Measurements from ENCODE around the gene MRGPRE.

Gene MRGPRE

DNA sequence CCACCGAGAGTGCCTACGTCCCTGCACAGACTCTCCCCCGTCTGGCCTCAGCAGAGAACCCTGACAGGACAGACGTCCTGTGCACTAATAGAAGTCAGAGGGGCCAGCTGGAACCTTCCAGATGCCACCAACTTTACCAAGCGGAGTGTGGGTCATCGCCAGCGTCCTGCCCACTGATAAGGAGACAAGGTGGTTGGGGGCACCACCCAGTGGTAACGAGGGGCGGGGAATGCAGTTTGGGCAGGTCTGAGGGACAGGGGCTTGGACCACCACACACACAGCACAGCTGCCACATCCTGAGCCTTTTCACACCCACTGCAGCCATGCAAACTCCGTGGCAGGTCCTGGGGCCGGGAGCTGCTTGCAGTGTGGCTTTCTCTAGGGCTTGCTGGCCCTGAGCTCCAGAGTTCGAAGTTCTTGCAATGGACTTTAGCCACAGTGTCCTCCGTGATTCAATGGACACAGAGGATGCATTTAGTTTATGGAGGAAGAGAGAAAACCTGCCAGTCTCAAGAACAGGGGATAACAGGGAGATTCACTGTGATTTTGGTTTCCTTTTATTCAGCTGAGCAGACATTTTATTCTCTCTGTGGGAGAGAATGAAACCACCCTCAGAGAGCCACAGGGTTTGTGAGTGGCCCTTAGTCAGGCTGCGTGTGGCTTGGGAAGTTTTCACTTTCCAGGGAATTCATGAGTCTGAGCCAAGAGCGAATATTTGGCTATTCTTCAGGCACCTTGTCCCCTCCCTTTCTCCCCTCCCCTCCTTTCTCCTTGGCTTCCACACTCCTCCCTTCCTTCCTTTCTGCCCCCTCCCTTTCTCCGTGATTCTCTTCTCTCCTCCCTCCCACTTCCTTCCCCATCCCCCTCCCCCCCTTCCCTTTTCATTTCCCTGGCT is 26.7 kb downstream of the MRGPRE start:
- no peak overlapping the region for H3K4me3 ChIP-seq (ENCODE audit: low read length)
- no peak overlapping the region for H3K9ac ChIP-seq (ENCODE audit: low read depth, low read length)
- no peaks in the 10 kb centered on the region for H3K4me1 ChIP-seq (ENCODE audit: control insufficient read depth, insufficient read depth, low read length)
- H3K9me3 ChIP-seq (replicated peaks; ENCODE audit: low read length) = no peaks in the 10 kb centered on the region
- H3K4me2 ChIP-seq (ENCODE audit: low read length) = no peak overlapping the region
- peaks cover 60% of the 10 kb centered on the region for H3K27me3 ChIP-seq (ENCODE audit: control insufficient read depth, insufficient read depth, low read length)
- H3K36me3 ChIP-seq (ENCODE audit: insufficient read depth, low read length) = no peaks in the 10 kb centered on the region

DNA sequence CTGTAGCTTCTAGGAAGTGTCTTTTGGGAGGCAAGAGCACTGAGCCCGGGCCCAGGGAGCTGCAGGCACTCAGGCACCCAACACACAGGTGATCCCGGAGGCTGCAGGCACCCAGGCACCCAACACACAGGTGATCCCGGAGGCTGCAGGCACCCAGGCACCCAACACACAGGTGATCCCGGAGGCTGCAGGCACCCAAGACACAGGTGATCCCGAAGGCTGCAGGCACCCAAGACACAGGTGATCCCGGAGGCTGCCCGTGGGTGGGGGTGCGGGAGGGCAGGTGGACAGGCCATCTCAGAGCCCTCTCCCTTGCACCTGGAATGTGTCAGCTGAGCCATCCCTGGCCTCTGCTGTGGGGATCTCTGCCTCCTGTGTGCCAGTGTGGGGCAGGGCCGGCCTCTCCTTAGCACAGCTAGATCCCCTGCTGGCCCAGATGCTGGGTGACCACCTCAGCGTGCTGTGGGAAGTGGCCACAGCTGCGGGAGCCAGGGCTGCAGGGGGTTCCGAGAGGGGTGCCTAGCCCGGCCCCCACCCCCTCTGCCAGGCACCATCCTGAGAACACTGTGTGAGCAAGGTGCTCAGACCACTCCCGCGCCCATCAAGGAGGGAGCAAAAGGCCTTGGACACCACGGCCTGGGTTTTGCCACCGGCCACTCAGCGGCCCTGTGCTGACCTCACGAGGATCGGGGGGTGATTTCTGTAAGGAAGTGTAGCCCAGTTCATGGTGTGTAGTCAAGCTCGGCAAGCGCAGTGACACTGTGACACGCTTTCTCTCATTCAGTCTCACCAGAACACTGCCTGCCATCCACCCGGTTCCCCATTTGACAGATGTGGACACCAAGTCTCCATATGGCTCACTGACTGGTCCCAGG is 27.8 kb downstream of the MRGPRE start:
- no peaks in the 10 kb centered on the region for H3K9me3 ChIP-seq (replicated peaks; ENCODE audit: low read length)
- H3K9ac ChIP-seq (ENCODE audit: low read depth, low read length) = no peak overlapping the region
- H3K4me2 ChIP-seq (ENCODE audit: low read length) = no peak overlapping the region
- H3K36me3 ChIP-seq (ENCODE audit: insufficient read depth, low read length) = no peaks in the 10 kb centered on the region
- no peaks in the 10 kb centered on the region for H3K4me1 ChIP-seq (ENCODE audit: control insufficient read depth, insufficient read depth, low read length)
- peaks cover 67% of the 10 kb centered on the region for H3K27me3 ChIP-seq (ENCODE audit: control insufficient read depth, insufficient read depth, low read length)
- no peak overlapping the region for H3K4me3 ChIP-seq (ENCODE audit: low read length)

GRCh38 chr11:3203221-3204043 is 28.8 kb downstream of the MRGPRE start:
- Histone ChIP-seq H3K9ac (ENCODE audit: low read depth, low read length) (no peak overlapping the region), H3K36me3 (ENCODE audit: insufficient read depth, low read length) (no peaks in the 10 kb centered on the region), H3K4me1 (ENCODE audit: control insufficient read depth, insufficient read depth, low read length) (no peaks in the 10 kb centered on the region), H3K27me3 (ENCODE audit: control insufficient read depth, insufficient read depth, low read length) (peaks cover 67% of the 10 kb centered on the region), H3K4me3 (ENCODE audit: low read length) (no peak overlapping the region), H3K4me2 (ENCODE audit: low read length) (no peak overlapping the region), H3K9me3 (replicated peaks; ENCODE audit: low read length) (no peaks in the 10 kb centered on the region)

- no peak overlapping the region for H3K4me2 ChIP-seq (ENCODE audit: low read length)
- no peak overlapping the region for H3K4me3 ChIP-seq (ENCODE audit: low read length)
- no peaks in the 10 kb centered on the region for H3K9me3 ChIP-seq (replicated peaks; ENCODE audit: low read length)
- no peaks in the 10 kb centered on the region for H3K4me1 ChIP-seq (ENCODE audit: control insufficient read depth, insufficient read depth, low read length)
- peaks cover 72% of the 10 kb centered on the region for H3K27me3 ChIP-seq (ENCODE audit: control insufficient read depth, insufficient read depth, low read length)
- H3K9ac ChIP-seq (ENCODE audit: low read depth, low read length) = no peak overlapping the region
- no peaks in the 10 kb centered on the region for H3K36me3 ChIP-seq (ENCODE audit: insufficient read depth, low read length)
Observed at GRCh38 chr11:3202759-3203158, 29.5 kb downstream of the MRGPRE start.

DNA sequence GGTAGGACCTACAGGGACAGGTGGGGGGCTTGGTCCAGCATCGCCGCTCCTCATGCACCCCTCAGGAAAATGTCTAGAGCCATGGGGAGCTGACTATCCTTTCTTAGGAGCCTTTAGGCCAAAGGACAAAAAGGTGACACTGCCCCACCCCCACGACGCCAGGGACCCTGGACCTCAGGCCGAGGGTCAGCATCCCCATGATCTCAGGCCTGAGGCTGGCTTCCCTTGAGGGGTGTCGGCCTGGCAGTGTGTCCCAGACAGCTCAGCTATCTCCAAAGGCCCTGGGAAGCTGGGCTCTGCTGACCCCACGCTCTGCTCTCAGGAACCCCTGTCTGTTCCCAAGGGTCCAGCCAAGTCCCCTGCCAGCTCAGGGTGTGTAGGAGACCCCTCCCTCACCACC is 29.9 kb downstream of the MRGPRE start:
- Histone ChIP-seq H3K36me3 (ENCODE audit: insufficient read depth, low read length) (no peaks in the 10 kb centered on the region), H3K4me1 (ENCODE audit: control insufficient read depth, insufficient read depth, low read length) (no peaks in the 10 kb centered on the region), H3K27me3 (ENCODE audit: control insufficient read depth, insufficient read depth, low read length) (peaks cover 73% of the 10 kb centered on the region), H3K9ac (ENCODE audit: low read depth, low read length) (no peak overlapping the region), H3K9me3 (replicated peaks; ENCODE audit: low read length) (no peaks in the 10 kb centered on the region), H3K4me3 (ENCODE audit: low read length) (no peak overlapping the region), H3K4me2 (ENCODE audit: low read length) (no peak overlapping the region)

DNA sequence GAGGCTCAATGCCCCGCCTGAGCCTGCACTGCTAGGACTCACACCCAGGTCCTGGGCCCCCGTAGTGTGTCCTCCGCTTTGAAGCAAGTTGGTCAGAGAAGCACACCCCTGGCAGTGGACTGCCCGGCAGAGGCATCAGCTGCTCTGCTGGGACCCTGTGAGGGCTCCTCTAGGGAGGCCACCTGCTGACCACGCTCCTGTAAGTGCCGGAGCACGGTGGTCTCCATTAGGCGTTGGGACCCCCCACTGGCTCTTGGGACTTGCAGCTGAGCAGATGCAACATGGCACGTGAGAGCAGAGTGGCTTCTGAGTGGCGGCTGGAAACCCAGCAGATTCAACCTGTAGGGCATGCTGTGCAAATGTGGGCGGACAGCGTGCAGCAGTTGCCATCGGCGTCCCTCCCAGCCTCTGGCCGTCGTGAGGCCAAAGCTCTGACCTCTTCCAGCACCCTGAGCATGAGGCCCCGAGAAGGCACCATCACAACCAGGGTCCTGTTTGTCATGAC is 30.5 kb downstream of the MRGPRE start:
- no peak overlapping the region for H3K9ac ChIP-seq (ENCODE audit: low read depth, low read length)
- no peaks in the 10 kb centered on the region for H3K36me3 ChIP-seq (ENCODE audit: insufficient read depth, low read length)
- peaks cover 76% of the 10 kb centered on the region for H3K27me3 ChIP-seq (ENCODE audit: control insufficient read depth, insufficient read depth, low read length)
- no peak overlapping the region for H3K4me2 ChIP-seq (ENCODE audit: low read length)
- no peaks in the 10 kb centered on the region for H3K9me3 ChIP-seq (replicated peaks; ENCODE audit: low read length)
- H3K4me3 ChIP-seq (ENCODE audit: low read length) = no peak overlapping the region
- no peaks in the 10 kb centered on the region for H3K4me1 ChIP-seq (ENCODE audit: control insufficient read depth, insufficient read depth, low read length)

DNA sequence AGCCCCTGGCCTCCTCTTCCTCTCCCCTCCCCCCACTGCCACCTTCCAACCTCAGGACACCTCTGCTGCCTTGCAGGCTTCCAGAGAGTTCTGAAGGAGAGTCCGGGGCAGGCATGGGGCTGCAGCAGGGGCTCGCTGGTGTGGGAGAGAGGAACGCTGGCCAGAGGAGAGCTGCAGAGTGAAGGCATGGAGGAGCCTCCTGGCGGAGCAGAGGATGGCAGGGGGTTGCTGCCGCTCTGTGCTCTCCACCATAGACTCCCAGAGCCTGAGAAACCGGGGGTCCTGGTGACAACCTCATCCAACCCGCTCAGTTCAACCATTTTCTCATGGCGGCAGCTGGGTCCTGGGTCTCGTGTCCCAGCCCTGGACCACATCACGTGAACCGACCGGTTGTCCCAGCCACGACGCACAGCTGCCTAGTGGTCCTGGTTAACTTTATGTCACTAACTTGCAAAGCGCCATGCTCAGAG is 31.1 kb downstream of the MRGPRE start:
- Histone ChIP-seq H3K9ac (ENCODE audit: low read depth, low read length) (no peak overlapping the region), H3K27me3 (ENCODE audit: control insufficient read depth, insufficient read depth, low read length) (peaks cover 76% of the 10 kb centered on the region), H3K4me1 (ENCODE audit: control insufficient read depth, insufficient read depth, low read length) (no peaks in the 10 kb centered on the region), H3K9me3 (replicated peaks; ENCODE audit: low read length) (no peaks in the 10 kb centered on the region), H3K36me3 (ENCODE audit: insufficient read depth, low read length) (no peaks in the 10 kb centered on the region), H3K4me3 (ENCODE audit: low read length) (no peak overlapping the region), H3K4me2 (ENCODE audit: low read length) (no peak overlapping the region)

DNA sequence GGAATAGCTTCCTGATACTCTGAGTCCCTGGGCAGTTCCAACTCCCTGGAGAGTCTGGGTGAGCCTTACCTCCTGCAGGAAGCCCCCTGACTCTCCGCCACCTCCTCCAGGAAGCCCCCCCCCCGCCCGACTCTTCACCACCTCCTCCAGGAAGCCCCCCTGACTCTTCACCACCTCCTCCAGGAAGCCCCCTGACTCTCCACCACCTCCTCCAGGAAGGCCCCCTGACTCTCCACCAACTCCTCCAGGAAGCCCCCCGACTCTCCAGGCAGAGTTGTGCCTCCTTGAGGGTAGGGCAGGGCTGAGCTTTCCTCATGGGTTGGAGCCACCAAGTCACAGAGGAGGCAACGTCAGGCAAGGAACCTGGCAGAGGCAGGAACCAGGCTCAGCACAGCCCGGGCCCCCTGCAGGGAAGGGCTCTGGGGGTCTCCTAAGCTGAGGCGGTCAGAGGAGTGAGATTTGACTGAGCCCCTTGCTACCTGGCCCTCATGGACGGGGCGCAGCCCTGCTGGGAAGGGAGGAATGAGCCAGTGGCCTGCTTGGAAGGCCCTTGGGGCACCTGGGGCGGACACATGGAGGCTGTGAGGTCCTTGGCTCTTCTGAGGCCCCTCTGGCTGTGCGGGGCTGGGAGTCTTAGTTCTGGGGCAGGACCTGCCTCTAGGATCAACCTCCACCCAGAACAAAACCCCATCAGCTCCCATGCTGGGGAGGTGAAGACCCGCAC is 31.7 kb downstream of the MRGPRE start:
- H3K4me1 ChIP-seq (ENCODE audit: control insufficient read depth, insufficient read depth, low read length) = no peaks in the 10 kb centered on the region
- no peaks in the 10 kb centered on the region for H3K36me3 ChIP-seq (ENCODE audit: insufficient read depth, low read length)
- H3K27me3 ChIP-seq (ENCODE audit: control insufficient read depth, insufficient read depth, low read length) = peaks cover 76% of the 10 kb centered on the region
- no peak overlapping the region for H3K4me2 ChIP-seq (ENCODE audit: low read length)
- no peak overlapping the region for H3K4me3 ChIP-seq (ENCODE audit: low read length)
- no peaks in the 10 kb centered on the region for H3K9me3 ChIP-seq (replicated peaks; ENCODE audit: low read length)
- H3K9ac ChIP-seq (ENCODE audit: low read depth, low read length) = no peak overlapping the region

DNA sequence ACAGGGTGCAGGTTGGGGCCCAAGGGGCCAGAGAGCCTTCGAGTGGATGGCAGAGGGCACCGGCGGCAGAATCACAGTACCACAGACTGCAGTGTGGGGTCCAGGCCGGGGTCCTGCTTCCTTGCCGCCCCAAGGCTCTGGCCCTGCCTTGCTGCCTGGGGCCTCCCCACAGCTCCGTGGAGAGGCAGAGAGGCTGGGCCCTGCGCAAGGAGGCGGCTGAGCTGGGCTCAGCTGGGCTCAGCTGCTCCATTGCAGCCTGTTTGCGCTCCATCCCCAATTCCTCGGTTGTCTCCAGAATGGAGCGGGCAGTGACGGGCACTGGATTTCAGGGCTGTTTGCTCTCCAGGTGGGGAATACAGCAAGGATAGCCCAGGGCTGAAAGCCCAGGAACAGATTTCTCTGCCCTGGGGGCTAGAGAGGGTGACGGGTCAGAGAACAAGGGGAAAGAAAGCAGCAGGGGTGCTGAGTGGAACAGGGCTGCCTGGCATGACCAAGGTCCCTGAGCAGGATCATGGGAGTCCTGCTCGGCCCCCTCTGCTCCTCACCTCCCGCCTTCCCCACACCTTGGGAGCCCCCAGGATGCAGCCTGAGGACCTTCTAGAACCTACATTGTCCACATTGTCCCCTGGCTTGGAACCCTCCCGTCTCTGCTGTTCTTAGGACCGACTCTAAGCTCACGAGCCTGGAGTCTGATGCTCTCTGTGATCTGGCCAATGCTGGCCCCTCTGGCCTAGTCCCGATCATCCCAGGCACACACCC is 32.5 kb downstream of the MRGPRE start:
- Histone ChIP-seq H3K4me3 (ENCODE audit: low read length) (no peak overlapping the region), H3K4me1 (ENCODE audit: control insufficient read depth, insufficient read depth, low read length) (no peaks in the 10 kb centered on the region), H3K4me2 (ENCODE audit: low read length) (no peak overlapping the region), H3K9ac (ENCODE audit: low read depth, low read length) (no peak overlapping the region), H3K36me3 (ENCODE audit: insufficient read depth, low read length) (no peaks in the 10 kb centered on the region), H3K27me3 (ENCODE audit: control insufficient read depth, insufficient read depth, low read length) (peaks cover 69% of the 10 kb centered on the region), H3K9me3 (replicated peaks; ENCODE audit: low read length) (no peaks in the 10 kb centered on the region)

- peaks cover 70% of the 10 kb centered on the region for H3K27me3 ChIP-seq (ENCODE audit: control insufficient read depth, insufficient read depth, low read length)
- no peak overlapping the region for H3K4me3 ChIP-seq (ENCODE audit: low read length)
- no peak overlapping the region for H3K9ac ChIP-seq (ENCODE audit: low read depth, low read length)
- H3K36me3 ChIP-seq (ENCODE audit: insufficient read depth, low read length) = no peaks in the 10 kb centered on the region
- no peaks in the 10 kb centered on the region for H3K4me1 ChIP-seq (ENCODE audit: control insufficient read depth, insufficient read depth, low read length)
- H3K9me3 ChIP-seq (replicated peaks; ENCODE audit: low read length) = no peaks in the 10 kb centered on the region
- H3K4me2 ChIP-seq (ENCODE audit: low read length) = no peak overlapping the region
Observed at GRCh38 chr11:3198815-3199214, 33.4 kb downstream of the MRGPRE start.
